K562 (cell line): ENCODE data around the gene PDE11A. TPM values are rescaled to one million over a fixed set of nuclear protein-coding genes. Genes with fewer than 3 reads are reported as not detected.

Experiments
- ATAC-seq: fragments of 200-7000 bp; cut with Tn5 transposase; 3 replicates; pipeline ENCODE4 v1.9.1; 2020; ENCODE audit warnings: moderate library complexity
- BruUV-seq: library from RNA; stranded (reverse); fragments of 400-500 nt; replicated peaks from 2 replicates; lab custom pipeline; 2021; lab: Mats Ljungman, UMichigan
- CTCF ChIA-PET: fragments of 300-600 bp; formaldehyde crosslinking; extraction: SDS; loops from one replicate; lab custom pipeline; 2021; ENCODE audit warnings: low intra/inter-chr PET ratio; lab: Yijun Ruan, JAX
- POLR2A ChIA-PET: fragments of 300-600, 350-650 bp; sonication (Branson Sonifier 250); formaldehyde crosslinking; extraction: SDS; loops from one replicate; lab custom pipeline; 2021; ENCODE audit warnings: antibody characterized with exemption, inconsistent platforms; lab: Yijun Ruan, JAX
- DNase-seq, 4 experiments: peaks; one replicate each; pipeline versions ENCODE4 v3.0.0 to v3.0.0-alpha.2; 2011 to 2018; ENCODE audit warnings: low spot score in 3 of 4, mixed read lengths in 3 of 4; ENCODE audit errors: extremely low read depth in 1 of 4
- FAIRE-seq: peaks from 2 replicates; lab custom pipeline; 2011; peaks lifted over from hg19 to GRCh38; lab: Jason Lieb, UNC
- H2AFZ ChIP-seq: 2 replicates; pipeline ENCODE4 v1.6.0; 2011; ENCODE audit warnings: low read depth, low read length, control low read depth, inconsistent platforms
- H3K27ac ChIP-seq: fragments of 200-600 bp; 3 replicates; pipeline ENCODE4 v1.8.0; 2011; ENCODE audit warnings: low read depth, mild to moderate bottlenecking, control low read depth, inconsistent platforms, low read length, moderate library complexity, mixed read lengths; ENCODE audit errors: extremely low read depth
- H3K27me3 ChIP-seq, 2 experiments: fragments of 300-600 bp in 1 of 2; 2 replicates in 1 of 2; 3 replicates in 1 of 2; pipeline versions ENCODE4 v1.6.0 to v1.8.0; 2011; ENCODE audit warnings: inconsistent platforms in 2 of 2, low read length in 2 of 2, mild to moderate bottlenecking in 1 of 2, mixed read lengths in 1 of 2, moderate library complexity in 1 of 2; ENCODE audit not compliant: control insufficient read depth in 2 of 2, insufficient read depth in 2 of 2
- H3K36me3 ChIP-seq: fragments of 300-600 bp; 3 replicates; pipeline ENCODE4 v1.8.0; 2011; ENCODE audit warnings: mild to moderate bottlenecking, low read length, inconsistent platforms; ENCODE audit not compliant: control insufficient read depth, insufficient read depth
- H3K4me1 ChIP-seq, 2 experiments: fragments of 200-600 bp in 1 of 2; replicated peaks in 1 of 2; 2 replicates in 1 of 2; 3 replicates in 1 of 2; pipeline versions ENCODE4 v1.5.1 to v1.8.0; 2011; ENCODE audit warnings: inconsistent platforms in 2 of 2, low read length in 2 of 2, mild to moderate bottlenecking in 1 of 2, mixed read lengths in 1 of 2, moderate library complexity in 1 of 2; ENCODE audit not compliant: control insufficient read depth in 2 of 2, insufficient read depth in 2 of 2
- H3K4me2 ChIP-seq: 2 replicates; pipeline ENCODE4 v1.6.1; 2011; ENCODE audit warnings: low read length, control low read depth, inconsistent platforms, mixed read lengths; ENCODE audit not compliant: insufficient read depth
- H3K4me3 ChIP-seq: fragments of 200-600 bp; sonication (generic), shearing (Covaris generic); 2 replicates; pipeline ENCODE4 v1.5.1; 2016; ENCODE audit warnings: control low read depth, inconsistent platforms
- H3K79me2 ChIP-seq: fragments of 200-600 bp; 3 replicates; pipeline ENCODE4 v1.8.0; 2011; ENCODE audit warnings: low read length, inconsistent platforms; ENCODE audit not compliant: control insufficient read depth, insufficient read depth
- H3K9ac ChIP-seq, 2 experiments: 2 replicates each; pipeline versions ENCODE4 v1.6.0 to v1.6.1; 2011; ENCODE audit warnings: low read depth in 2 of 2, low read length in 2 of 2, control low read depth in 1 of 2, inconsistent platforms in 1 of 2, mild to moderate bottlenecking in 1 of 2, mixed read lengths in 1 of 2; ENCODE audit not compliant: insufficient read depth in 1 of 2
- H3K9me1 ChIP-seq: one replicate; pipeline ENCODE4 v1.6.0; 2011; ENCODE audit warnings: inconsistent platforms, mild to moderate bottlenecking, low read length, moderate library complexity; ENCODE audit not compliant: control insufficient read depth, insufficient read depth
- H3K9me3 ChIP-seq: replicated peaks from 2 replicates; pipeline ENCODE4 v1.5.1; 2011; ENCODE audit warnings: low read depth, low read length, inconsistent platforms; ENCODE audit not compliant: control insufficient read depth, insufficient read depth
- H4K20me1 ChIP-seq: replicated peaks from 2 replicates; pipeline ENCODE4 v1.6.1; 2011; ENCODE audit warnings: low read length, inconsistent platforms, mixed read lengths; ENCODE audit not compliant: control insufficient read depth, insufficient read depth
- MCM3 ChIP-seq: fragments of 450-650 bp; IDR thresholded peaks from 2 replicates; pipeline ENCODE4 v1.6.1; 2016
- RAD21 ChIP-seq, 2 experiments: fragments of 250-450 bp in 1 of 2; fragments of 450-650 bp in 1 of 2; sonication (Bioruptor Pico) in 1 of 2; formaldehyde crosslinking in 1 of 2; IDR thresholded peaks in 1 of 2; conservative IDR thresholded peaks in 1 of 2; 2 replicates each; pipeline versions ENCODE4 v1.4.0 to v1.8.0; 2020 to 2022; ENCODE audit warnings: mild to moderate bottlenecking in 2 of 2, moderate library complexity in 1 of 2
- ZNF77 ChIP-seq: fragments of 250-450 bp; sonication (Bioruptor Pico); IDR thresholded peaks from 2 replicates; pipeline ENCODE4 v1.5.0; 2020
- WGBS: fragments of 100-300 bp; shearing (Covaris generic); methylation state at CpG from one replicate; pipeline ENCODE4 v1.1.6; 2016; ENCODE audit warnings: low coverage, mixed read lengths; ENCODE audit not compliant: insufficient coverage; ENCODE audit errors: missing lambda C conversion rate; 5-methylcytosine and 5-hydroxymethylcytosine counted together
- in situ Hi-C: fragments of 300-500 bp; cut with MboI; formaldehyde crosslinking; loops from 4 replicates; pipeline ENCODE4 v1.15.0; 2018; ENCODE audit warnings: inconsistent platforms, mixed read lengths
- intact Hi-C: fragments of 100-400 bp; cut with micrococcal nuclease; formaldehyde crosslinking; loops from 2 replicates; pipeline ENCODE4 v1.14.2; 2022
- polyA plus RNA-seq, 8 experiments: library from polyadenylated mRNA; depleted of rRNA in 4 of 8; stranded (reverse) in 5 of 8; unstranded in 3 of 8; fragments of >200 nt; fragmentation: Nextera tagmentation in 2 of 8; fragmentation: Illumina TruSeq in 1 of 8; extraction: Ambion mirVana in 2 of 8; extraction: Trizol in 1 of 8; gene quantifications; 2 replicates each; pipeline versions ENCODE4 v1.2.1 to v1.2.3, GENCODE V29; 2011 to 2014; ENCODE audit warnings: inconsistent platforms in 1 of 8, missing spikeins in 1 of 8
- total RNA-seq, 7 experiments: library from RNA; depleted of rRNA in 6 of 7; stranded (reverse); fragments of >200 nt in 6 of 7; fragmentation: Illumina TruSeq in 2 of 7; extraction: Trizol in 2 of 7; gene quantifications; 2 replicates each; pipeline versions ENCODE4 v1.2.1 to v1.2.3, GENCODE V29; 2011 to 2021; ENCODE audit warnings: low replicate concordance in 1 of 7
- TF ChIP-seq, protein P1 (sequence below), 3 experiments: IDR thresholded peaks in 2 of 3; conservative IDR thresholded peaks in 1 of 3; 2 replicates each; pipeline ENCODE4 v1.5.1; 2011 to 2012; ENCODE audit warnings: low read length in 3 of 3, mild to moderate bottlenecking in 3 of 3, control low read depth in 2 of 3, improper control_type of control experiment in 1 of 3, inconsistent platforms in 1 of 3, low read depth in 1 of 3, mixed read lengths in 1 of 3, moderate library complexity in 1 of 3; ENCODE audit not compliant: insufficient read depth in 2 of 3
- TF ChIP-seq, protein P2 (sequence below): sonication (generic); formaldehyde crosslinking; IDR thresholded peaks from 2 replicates; pipeline ENCODE4 v1.8.0; 2022; ENCODE audit warnings: mild to moderate bottlenecking, missing genetic modification reagents
- TF ChIP-seq, protein P3 (sequence below): fragments of 450-650 bp; IDR thresholded peaks from 2 replicates; pipeline ENCODE4 v1.6.1; 2018; ENCODE audit not compliant: partially characterized antibody
- TF ChIP-seq, protein P4 (sequence below): fragments of 450-650 bp; formaldehyde crosslinking; IDR thresholded peaks from 2 replicates; pipeline ENCODE4 v1.4.0; 2022; ENCODE audit warnings: missing genetic modification characterization

Gene PDE11A
- total and polyA plus RNA-seq, 9 of the 15 experiments (the other 6 are each of a cell fraction or from before 2014, with no cell fraction given): 3.2 to 22.1 (median 5.7) TPM

DNA sequence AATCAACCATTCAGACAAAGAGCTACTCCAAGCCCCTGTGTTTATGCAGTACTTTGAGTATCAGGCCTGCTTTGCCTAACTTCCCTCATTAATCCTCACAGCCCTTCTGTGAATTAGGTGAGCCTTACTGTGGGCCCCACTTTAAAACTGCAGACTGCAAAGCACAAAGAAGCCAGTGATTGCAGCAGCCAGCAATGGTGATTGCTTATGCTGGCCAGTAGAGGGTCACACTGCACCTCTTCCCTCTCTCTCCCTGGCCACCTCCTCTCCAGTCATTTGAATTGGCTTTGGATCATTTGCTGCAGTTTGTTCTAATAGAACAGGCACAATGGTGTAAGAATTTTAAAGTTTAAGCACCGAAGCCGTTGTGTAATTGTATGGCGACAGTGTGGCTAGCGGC is 450.1 kb downstream of the PDE11A start:
- H3K36me3 ChIP-seq: no peaks in the 10 kb centered on the region
- in situ Hi-C loops: no loop called here
- ChIA-PET CTCF (no interaction called here), POLR2A (no interaction called here)
- no peak overlapping the region for H3K27ac ChIP-seq
- intact Hi-C loops: no loop called here
- 72% methylated on average over 4 of the region's 4 CpGs for WGBS
- H2AFZ ChIP-seq: peak overlapping the region; percentile 29; the same call in 1 of the 2 replicates
- no peaks in the 10 kb centered on the region for H3K27me3 ChIP-seq
- no peak for FAIRE-seq
- no peak overlapping the region for H3K4me2 ChIP-seq
- no peaks in the 10 kb centered on the region for H4K20me1 ChIP-seq
- peaks cover 11 to 18% of the 10 kb centered on the region in 2 experiments; a peak in 4 of 5 replicates for H3K4me1 ChIP-seq
- H3K4me3 ChIP-seq: no peak overlapping the region
- peak; percentile 15; the same call in 1 of the 3 replicates for ATAC-seq
- no peaks in the 10 kb centered on the region for H3K9me1 ChIP-seq
- no peaks in the 10 kb centered on the region for H3K9me3 ChIP-seq
- DNase-seq: no peak
- no peaks in the 10 kb centered on the region for H3K79me2 ChIP-seq
- H3K9ac ChIP-seq: no peak overlapping the region
- BruUV-seq: no TSS peak
- TF ChIP-seq, protein P1, sequence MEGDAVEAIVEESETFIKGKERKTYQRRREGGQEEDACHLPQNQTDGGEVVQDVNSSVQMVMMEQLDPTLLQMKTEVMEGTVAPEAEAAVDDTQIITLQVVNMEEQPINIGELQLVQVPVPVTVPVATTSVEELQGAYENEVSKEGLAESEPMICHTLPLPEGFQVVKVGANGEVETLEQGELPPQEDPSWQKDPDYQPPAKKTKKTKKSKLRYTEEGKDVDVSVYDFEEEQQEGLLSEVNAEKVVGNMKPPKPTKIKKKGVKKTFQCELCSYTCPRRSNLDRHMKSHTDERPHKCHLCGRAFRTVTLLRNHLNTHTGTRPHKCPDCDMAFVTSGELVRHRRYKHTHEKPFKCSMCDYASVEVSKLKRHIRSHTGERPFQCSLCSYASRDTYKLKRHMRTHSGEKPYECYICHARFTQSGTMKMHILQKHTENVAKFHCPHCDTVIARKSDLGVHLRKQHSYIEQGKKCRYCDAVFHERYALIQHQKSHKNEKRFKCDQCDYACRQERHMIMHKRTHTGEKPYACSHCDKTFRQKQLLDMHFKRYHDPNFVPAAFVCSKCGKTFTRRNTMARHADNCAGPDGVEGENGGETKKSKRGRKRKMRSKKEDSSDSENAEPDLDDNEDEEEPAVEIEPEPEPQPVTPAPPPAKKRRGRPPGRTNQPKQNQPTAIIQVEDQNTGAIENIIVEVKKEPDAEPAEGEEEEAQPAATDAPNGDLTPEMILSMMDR (IDR thresholded peaks at IDR 0.05 in 2 of 3, conservative IDR thresholded peaks at IDR 0.05 in 1 of 3; ENCODE audit: insufficient read depth in 2 of 3, low read depth in 1 of 3, low read length in 3 of 3): 0 out of 6 replicates have a peak, but pooled peaks of 2 of the 3 experiments have one; percentile 10 to 13
- TF ChIP-seq RAD21 (CRISPR knock-in tag; conservative IDR thresholded peaks at IDR 0.05 in 1 of 2, IDR thresholded peaks at IDR 0.05 in 1 of 2) (peak in 1 of 2 experiments; percentile 18; a peak in 1 of 4 replicates), MCM3 (0 out of 2 replicates have a peak, but pooled peaks have one; percentile 17), ZNF77 (no peak)
- TF ChIP-seq, protein P2, sequence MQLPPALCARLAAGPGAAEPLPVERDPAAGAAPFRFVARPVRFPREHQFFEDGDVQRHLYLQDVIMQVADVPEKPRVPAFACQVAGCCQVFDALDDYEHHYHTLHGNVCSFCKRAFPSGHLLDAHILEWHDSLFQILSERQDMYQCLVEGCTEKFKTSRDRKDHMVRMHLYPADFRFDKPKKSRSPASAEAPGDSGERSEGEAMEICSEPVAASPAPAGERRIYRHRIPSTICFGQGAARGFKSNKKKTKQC (CRISPR knock-in tag): no peak
- TF ChIP-seq, protein P3, sequence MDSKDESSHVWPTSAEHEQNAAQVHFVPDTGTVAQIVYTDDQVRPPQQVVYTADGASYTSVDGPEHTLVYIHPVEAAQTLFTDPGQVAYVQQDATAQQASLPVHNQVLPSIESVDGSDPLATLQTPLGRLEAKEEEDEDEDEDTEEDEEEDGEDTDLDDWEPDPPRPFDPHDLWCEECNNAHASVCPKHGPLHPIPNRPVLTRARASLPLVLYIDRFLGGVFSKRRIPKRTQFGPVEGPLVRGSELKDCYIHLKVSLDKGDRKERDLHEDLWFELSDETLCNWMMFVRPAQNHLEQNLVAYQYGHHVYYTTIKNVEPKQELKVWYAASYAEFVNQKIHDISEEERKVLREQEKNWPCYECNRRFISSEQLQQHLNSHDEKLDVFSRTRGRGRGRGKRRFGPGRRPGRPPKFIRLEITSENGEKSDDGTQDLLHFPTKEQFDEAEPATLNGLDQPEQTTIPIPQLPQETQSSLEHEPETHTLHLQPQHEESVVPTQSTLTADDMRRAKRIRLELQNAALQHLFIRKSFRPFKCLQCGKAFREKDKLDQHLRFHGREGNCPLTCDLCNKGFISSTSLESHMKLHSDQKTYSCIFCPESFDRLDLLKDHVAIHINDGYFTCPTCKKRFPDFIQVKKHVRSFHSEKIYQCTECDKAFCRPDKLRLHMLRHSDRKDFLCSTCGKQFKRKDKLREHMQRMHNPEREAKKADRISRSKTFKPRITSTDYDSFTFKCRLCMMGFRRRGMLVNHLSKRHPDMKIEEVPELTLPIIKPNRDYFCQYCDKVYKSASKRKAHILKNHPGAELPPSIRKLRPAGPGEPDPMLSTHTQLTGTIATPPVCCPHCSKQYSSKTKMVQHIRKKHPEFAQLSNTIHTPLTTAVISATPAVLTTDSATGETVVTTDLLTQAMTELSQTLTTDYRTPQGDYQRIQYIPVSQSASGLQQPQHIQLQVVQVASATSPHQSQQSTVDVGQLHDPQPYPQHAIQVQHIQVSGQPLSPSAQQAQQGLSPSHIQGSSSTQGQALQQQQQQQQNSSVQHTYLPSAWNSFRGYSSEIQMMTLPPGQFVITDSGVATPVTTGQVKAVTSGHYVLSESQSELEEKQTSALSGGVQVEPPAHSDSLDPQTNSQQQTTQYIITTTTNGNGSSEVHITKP: no peak
- TF ChIP-seq, protein P4, sequence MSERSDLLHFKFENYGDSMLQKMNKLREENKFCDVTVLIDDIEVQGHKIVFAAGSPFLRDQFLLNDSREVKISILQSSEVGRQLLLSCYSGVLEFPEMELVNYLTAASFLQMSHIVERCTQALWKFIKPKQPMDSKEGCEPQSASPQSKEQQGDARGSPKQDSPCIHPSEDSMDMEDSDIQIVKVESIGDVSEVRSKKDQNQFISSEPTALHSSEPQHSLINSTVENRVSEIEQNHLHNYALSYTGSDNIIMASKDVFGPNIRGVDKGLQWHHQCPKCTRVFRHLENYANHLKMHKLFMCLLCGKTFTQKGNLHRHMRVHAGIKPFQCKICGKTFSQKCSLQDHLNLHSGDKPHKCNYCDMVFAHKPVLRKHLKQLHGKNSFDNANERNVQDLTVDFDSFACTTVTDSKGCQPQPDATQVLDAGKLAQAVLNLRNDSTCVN (CRISPR knock-in tag): no peak
